Ammon's horn (tissue), 1 donor: Measurements from ENCODE around the gene OR7C1.
"Not testable (repeated sequence)": the region's sequence is repeated elsewhere in the genome, so short reads cannot be mapped to it uniquely, and the experiment has no call there.

Experiments
- DNase-seq: peaks from one replicate; pipeline ENCODE4 v3.0.0-alpha.2; 2016; ENCODE audit warnings: low spot score

Gene OR7C1

DNA sequence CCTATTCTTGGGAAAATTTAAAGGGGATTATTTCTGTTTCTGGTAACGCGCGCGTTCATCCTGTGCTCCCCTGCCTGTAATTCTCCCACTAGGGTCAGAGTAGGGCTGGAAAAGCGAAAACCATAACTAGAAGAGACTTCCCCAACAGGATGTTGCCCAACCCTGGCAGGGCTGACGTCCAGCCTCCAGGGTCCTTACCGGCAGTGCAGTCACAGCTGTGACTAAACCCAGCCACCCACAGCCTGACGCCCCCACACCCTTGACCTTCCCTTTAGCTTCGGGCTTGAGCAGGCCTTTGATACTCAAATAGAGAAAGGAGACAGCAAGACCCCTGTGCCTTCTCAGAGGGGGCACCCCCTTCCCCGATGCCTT is 50.3 kb downstream of the OR7C1 start:
- peak; percentile 64 for DNase-seq

DNA sequence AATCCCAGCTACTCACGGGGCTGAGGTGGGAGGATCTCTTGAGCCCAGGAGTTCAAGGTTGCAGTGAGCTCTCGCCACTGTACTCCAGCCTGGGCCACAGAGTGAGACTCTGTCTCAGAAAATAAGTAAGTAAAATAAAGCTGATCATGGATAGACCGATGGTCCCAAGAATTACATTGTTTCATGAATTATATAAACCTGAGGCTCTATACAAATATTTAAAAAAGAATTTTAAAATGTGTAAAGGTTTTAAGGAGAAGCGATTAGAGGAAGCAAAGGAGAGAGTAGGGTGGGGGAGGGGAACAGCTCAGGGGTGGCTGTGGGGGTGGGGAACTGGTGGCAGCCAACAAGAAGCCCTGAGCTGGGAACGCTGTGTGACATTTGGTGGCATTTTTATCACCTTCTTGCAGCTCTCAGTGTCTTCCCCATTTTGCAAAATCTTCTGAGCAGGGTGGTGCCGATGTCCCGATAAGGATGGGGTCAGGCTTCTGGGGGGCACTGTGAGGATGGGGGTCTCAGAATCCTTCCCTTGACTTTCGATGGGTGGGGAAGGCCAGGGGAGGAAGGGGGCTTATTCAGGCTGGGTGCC is 51.5 kb downstream of the OR7C1 start:
- DNase-seq = not testable (repeated sequence)

DNA sequence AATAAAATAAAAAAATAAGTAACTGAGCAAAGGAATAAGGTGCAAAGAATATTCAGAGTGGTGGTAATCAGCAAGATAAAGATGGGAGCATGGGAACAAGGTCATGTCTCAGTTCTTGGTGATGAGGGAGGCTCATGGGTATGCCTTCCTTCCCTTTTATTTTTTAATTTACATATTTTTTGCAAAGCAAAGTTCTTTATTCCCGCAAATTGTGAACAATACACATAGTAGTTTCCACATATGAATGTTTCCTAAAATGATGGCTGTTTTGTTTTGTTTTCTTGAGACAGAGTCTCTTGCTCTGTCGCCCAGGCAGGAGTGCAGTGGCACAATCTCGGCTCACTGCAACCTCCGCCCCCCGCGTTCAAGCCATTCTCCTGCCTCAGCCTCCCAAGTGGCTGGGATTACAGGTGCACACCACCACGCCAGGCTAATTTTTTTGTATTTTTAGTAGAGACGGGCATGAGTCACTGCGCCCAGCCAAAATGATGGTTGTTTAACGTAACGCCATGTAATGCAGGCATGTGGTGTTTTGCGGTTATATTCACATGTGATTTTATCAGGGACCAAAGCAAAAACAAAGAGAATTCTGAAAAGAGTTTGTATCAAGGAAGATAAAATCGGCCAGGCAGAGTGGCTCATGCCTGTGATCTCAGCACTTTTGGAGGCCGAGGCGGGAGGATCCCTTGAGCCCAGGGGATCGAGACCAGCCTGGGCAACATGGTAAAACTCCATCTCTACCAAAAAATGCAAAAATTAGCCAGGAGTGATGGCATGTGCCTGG is 52.2 kb downstream of the OR7C1 start:
- DNase-seq = no peak

DNA sequence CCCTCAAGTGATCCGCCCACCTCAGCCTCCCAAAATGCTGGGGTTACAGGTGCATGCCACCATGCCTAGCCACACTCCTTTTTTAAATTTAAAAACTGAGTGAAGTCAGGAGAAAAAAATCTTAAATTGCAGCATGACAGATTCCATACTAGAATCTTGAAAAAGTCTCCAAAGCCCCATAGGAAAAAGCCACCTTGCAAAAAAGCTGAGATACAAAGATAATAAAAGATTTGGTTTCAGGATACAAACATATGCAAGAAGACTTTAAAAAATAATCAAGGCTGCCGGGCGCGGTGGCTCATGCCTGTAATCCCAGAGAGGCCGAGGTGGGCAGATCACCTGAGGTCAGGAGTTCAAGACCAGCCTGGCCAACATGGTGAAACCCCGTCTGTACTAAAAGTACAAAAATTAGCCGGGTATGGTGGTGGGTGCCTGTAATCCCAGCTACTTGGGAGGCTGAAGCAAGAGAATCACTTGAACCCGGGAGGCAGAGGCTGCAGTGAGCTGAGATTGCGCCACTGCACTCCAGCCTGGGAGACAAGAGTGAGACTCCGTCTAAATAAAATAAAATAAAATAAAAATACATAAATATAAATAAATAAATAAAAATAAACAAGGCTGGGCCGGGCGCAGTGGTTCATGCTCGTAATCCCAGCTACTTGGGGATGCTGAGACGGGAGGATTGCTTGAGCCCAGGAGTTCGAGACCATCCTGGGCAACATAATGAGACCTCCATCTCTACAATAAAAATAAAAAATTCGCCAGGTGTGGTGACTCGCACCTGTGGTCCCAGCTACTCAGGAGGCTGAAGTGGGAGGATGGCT is 53.1 kb downstream of the OR7C1 start:
- not testable (repeated sequence) for DNase-seq

DNA sequence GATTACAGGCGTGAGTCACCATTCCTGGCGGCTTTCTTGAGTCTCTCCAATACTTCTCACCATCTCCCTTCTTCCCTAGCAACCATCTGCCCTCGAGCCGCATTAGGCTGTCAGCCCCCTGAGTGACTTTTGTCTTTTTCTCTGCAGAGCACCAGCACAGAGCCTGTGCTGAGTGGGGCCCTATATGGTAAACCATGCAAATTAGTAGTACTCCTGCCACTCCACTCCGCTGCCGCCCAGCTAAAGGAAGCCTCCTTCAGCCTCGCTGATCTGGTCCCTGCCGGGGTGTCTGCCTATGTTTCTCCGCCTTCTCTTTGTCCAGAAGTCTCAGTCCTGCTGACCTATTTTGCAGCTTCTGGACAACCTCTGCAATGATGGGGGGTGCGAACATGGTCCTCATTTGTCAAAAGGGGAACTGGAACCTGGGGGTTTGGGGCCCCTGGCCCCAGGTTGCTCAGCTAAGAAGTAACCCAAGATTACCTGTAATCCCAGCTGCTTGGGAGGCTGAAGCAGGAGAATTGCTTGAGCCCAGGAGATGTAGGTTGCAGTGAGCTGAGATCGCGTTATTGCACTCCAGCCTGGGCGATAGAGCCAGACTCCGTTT is 54.3 kb downstream of the OR7C1 start:
- DNase-seq = not testable (repeated sequence)

DNA sequence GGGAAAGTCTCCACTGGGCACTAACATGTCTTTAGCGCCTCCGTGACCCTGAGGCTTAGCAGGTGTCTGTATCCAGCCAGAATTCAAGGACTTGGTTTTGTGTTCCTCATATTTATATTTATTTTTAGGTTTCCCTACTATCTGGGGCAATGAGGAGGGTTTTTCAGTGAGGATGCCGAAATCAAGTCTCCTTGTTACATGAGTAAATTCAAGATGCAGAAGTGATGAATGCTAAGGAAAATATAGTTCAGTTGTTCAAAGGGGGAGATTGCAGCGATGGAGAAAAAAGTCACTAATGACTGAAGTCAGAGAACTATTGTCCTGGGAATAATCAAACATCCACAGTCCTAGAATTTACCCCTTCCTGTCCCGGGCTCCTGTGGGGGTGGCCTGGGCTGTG is 55.8 kb downstream of the OR7C1 start:
- DNase-seq = no peak

DNA sequence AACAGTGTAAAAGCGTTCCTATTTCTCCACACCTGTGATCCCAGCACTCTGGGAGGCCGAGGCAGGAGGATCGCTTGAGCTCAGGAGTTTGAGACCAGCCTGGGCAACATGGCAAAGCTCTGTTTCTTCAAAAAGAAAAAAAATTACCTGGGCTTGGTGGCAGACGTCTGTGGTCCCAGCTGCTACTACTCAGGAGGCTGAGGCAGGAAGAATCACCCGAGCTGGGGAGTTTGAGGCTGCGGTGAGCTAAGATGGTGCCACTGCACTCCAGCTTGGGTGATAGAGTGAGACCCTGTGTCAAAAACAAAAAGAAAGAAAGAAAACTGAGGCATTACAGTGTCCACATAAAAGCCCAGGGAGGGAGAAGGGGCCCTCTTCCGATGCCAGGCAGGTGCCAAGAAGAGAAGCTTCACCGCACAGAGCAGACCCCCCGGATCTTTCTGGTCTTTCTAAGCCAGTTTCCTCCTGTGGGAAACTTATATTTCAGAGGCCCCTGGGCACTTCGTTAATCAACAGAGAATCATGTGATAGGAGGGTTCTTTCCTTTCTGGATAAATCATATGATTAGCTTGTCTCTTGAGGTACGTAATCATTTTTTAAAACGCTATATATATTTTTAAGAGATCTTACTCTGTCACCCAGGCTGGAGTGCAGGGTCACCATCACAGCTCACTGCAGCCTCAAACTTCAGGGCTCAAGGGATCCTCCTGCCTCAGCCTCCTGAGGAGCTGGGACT is 56.7 kb downstream of the OR7C1 start, which contains the start of gene ADGRE2:
Gene ADGRE2, minus strand, starts transcription at position 451 of the 736 bp plus-strand sequence. CDS start 1,804 bp downstream, outside the sequence.
- DNase-seq = not testable (repeated sequence)

DNA sequence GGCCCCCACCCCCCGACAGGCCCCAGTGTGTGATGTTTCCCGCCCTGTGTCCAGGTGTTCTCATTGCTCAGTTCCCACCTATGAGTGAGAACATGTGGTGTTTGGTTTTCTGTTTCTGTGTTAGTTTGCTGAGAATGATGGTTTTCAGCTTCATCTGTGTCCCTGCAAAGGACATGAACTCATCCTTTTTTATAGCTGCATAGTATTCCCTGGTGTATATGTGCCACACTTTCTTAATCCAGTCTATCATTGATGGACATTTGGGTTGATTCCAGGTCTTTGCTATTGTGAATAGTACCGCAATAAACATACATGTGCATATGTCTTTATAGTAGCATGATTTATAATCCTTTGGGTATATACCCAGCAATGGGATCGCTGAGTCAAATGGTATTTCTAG is 57.3 kb downstream of the OR7C1 start:
- DNase-seq = not testable (repeated sequence)

DNA sequence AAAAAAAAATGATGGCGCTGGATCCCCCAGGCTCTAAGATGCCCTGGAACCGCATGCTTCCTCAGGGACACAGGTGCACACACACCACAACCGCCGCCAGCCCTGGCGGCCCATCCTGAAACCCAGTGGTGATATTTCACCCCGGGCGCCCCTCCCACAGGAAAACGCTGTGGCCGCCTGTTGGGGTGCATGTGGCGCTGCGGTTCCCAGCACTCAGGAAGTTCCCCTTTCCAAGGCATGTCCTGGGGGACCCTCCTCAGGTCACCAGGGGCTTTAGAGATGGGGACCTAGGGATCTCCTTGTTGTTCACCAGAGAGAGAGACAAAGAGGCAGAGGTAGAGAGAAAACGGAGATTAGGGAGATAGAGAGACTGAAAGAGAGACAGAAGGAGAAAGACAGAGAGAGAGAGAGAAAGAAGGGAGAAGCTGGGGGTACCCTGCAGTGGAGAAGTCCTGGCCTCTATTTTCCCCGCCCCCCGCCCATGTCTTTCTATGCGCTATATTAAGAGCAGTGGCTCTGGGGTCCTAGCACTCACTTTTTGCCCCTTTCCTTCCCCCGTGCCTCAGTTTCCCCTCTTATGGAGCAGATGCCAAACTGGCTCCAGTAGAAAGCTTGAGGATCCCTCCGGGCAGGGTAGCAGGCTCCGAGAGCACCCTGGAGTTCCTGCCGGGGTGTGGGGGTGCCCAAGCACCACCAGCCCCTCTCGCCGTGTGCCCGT is 59.0 kb downstream of the OR7C1 start:
- no peak for DNase-seq

DNA sequence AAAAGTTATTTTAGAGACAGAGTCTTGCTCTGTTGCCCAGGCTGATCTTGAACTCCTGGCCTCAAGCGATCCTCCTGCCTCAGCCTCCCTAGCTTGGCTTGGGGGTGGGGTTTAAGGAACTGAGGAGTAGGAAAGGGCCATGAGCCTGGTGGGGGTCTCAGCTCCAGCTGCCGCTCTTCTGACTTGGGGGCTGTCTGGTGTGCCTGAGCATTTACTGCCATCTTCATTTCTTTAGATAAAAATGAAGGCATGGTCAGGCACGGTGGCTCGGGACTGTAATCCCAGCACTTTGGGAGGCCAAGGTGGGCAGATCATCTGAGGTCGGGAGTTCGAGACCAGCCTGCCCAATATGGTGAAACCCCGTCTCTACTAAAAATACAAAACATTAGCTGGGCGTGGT is 59.7 kb downstream of the OR7C1 start:
- DNase-seq = not testable (repeated sequence)

DNA sequence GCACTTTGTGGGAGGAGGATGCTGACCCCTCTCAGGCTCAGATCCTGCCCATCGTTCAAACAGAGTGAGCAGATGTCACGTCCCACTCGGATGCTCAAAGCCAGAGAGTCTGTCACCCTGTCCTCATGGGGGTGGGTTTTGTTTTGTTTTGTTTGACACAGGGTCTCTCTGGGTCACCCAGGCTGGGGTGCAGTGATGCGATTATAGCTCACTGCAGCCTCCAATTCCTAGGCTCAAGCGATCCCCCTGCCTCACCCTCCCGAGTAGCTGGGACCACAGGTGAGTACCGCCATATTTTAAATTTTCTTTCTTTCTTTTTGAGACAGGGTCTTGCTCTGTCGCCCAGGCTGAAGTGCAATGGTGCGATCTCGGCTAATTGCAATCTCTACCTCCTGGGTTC is 60.6 kb downstream of the OR7C1 start:
- DNase-seq = no peak

DNA sequence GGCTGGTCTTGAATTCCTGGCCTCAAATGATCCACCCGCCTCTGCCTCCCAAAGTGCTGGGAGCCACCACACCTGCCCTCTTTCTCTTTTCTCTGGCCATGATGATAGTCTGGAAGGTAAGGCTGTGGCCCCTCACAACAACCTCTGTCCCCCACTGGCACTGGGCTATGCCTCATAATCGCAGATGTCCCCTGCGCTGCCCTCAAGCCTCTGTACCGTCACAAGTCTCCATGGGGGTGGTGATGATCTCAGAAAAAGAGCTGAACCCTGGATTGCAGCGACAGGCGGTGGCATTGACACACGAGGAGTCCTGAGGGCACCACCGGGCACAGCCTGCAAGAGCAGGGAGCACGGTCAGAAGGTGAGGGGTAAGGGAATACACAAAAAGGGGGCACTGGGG is 61.3 kb downstream of the OR7C1 start:
- DNase-seq = not testable (repeated sequence)

DNA sequence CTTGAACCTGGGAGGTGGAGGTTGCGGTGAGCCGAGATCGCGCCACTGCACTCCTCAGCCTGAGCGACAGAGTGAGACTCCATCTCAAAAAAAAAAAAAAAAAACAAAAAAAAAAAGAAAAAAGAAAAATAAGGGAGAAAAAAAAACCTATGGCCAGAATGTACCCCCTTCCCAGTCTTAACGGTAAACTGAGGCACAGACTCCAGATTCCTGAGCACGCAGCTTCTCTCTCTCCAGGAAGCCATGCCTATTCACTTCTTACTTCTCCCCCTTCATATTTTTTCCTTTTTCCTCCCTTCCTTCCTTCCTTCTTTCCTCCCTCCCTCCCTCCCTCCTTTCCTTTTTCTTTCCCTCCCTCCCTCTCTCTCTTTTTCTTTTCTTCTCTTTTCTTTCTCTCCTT is 62.0 kb downstream of the OR7C1 start:
- no peak for DNase-seq

DNA sequence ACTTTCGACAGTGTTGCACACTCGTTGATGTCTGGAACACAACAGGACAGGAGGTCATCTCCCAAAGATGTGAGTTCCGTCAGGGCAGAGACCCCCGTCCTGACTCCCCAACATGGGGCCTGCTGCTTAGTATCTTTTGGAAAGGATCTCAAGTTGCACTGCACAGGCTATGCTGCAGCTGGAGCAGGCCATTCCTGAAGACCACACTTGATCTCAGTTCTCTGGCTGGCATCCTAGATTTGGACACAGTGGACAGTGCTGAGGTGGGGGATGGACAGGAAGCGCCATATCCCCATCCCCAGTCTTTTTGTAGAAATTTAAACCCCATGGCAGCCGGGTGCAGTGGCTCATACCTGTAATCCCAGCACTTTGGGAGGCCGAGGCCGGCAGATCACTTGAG is 62.5 kb downstream of the OR7C1 start:
- no peak for DNase-seq

DNA sequence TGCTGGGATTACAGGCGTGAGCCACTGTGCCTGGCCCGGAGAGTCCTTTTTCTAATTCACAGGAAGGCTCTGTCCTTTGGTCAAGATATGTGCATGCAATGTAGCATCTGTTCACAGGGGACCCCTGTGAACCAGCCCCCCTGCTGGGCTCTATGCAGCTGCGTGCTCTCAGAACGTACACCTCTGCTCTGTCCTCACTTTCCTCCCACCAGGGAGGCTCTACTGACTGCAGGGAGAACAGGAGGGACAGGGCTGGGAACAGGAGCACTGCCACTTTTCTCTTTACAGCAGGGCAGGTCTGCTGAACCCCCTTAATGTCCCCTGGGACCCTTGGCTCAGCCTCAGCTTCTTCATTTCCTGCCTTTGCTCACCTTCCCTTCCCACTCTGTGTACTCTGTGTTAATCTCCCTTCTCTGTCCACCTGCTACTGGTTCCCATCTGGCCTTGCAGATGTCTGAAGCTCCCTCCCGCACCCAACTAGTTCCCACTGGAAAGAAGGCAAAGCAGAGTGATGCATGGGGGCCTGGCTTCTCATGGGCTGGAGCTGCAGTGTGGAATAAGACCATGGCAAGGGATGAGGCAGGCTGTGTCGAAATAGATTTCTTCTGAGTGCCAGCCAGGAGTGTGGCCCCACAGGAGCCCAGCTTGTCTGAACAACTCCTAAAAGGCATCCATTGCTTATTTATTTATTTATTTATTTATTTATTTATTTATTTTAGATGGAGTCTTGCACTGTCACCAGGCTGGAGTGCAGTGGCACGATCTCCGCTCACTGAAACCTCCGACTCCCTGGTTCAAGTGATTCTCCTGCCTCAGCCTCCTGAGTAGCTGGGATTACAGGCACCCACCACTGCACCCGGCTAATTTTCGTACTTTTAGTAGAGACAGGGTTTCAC is 63.8 kb downstream of the OR7C1 start:
- no peak for DNase-seq

DNA sequence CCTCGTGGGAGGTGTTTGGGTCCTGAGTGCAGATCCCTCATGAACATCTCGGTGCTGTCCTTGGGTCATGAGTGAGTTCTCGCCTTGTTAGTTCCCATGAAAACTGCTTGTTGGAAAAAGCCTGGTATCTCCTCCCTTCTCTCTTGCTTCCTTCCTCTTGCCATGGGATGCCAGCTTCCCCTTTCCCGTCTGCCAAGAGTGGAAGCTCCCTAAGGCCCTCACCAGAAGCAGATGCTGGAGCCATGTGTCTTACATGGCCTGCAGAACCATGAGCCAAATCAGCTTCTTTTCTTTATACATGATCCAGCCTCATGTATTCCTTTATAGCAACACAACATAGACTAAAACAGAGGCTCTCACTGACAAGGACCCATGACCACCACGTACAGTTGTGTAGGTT is 64.8 kb downstream of the OR7C1 start:
- DNase-seq = no peak

DNA sequence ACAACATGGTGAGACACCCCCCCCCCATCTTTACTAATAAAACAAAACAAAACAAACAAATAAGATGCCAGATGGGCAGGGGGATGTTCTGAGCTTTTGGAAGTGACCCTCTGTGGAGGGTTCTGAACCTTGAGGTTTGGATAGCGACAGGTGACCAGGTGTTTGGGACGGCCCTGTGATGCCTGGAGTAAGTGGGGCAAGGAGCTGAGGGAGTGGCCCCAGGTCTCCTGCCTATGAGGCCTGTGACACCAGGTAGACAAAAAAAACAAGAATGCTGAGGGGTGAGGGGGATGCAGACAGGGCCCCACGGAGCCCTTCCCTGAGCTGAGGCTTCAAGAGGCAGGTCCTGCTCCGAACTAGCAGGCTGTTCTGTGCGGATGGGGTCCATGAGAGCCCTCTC is 65.8 kb downstream of the OR7C1 start:
- no peak for DNase-seq

DNA sequence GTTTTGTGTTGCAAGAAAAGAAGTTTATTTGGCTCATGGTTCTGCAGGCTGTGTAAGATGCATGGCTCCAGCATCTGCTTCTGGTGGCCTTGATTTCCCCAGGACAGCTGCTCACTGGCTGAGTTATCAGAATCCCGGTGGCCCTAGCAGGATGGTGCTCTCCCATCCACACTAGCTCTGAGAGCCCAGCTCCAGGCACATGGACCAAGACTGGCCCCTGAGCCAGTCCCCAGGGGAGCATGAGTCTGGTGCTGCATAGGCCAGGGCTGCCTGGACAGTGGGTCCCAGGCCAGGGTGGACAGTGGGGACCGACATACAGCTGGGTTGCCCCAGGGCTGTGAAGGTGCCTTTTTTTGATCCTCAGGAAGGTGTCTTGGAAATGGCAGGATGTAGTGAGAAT is 67.0 kb downstream of the OR7C1 start:
- DNase-seq = no peak

DNA sequence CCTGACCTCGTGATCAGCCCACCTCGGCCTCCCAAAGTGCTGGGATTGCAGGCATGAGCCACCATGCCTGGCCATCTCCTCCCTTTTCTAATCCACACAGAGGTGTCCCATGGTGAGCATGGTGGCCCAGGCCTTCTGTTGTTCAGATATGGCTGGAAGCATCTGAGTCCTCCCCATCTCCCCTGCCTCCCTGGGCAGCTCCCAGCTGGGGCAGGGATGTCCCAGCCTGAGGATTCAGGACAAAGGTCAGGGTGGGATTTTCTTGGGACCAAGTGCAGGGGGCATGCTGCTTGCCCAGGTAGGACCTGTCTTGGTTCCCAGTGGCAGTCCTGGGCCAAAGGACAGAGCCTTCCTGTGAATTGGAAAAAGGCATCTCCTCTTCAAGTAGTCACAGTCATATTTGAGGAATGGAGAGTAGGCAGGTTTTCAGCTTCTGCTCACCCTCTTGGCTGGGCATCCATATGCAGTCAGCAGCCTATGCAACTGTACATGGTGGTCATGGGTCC is 67.5 kb downstream of the OR7C1 start:
- DNase-seq = no peak

DNA sequence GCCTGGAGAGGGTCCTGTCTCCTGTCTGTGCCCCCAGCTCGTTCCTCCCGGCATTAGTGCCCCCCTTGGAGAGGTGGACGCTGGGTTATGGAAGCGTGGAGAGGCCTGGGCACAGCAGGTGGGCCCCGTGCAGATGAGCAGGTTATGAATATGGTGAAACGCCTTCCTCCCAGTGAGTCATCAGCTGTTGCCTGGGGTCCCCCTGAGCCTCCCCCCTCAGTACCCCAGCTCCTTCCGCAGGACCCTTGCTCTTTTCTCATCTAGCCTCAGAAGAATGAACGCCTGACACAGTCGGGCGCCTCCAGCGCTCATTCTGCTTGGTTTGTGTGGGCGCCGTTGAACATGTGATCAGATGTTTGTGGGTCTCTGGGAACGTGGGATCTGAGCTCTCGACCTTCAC is 69.1 kb downstream of the OR7C1 start:
- DNase-seq = not testable (repeated sequence)
